ENCODE data around the gene TSPAN9.

- TF ChIP-seq CTCF (IDR thresholded peaks at IDR 0.05), result no peak
- TF ChIP-seq POLR2A (IDR thresholded peaks at IDR 0.05), result no peak
These were observed 145.8 kb downstream of the TSPAN9 start for GRCh38 chr12:3222979-3223378.
